CMK (cell line): ENCODE results near the gene NAB2.
"Not testable (repeated sequence)": the region's sequence is repeated elsewhere in the genome, so short reads cannot be mapped to it uniquely, and the experiment has no call there.

Experiments
- DNase-seq: peaks from one replicate; pipeline ENCODE4 v3.0.0-alpha.2; 2010; ENCODE audit warnings: low read depth

NAB2 gene

DNA sequence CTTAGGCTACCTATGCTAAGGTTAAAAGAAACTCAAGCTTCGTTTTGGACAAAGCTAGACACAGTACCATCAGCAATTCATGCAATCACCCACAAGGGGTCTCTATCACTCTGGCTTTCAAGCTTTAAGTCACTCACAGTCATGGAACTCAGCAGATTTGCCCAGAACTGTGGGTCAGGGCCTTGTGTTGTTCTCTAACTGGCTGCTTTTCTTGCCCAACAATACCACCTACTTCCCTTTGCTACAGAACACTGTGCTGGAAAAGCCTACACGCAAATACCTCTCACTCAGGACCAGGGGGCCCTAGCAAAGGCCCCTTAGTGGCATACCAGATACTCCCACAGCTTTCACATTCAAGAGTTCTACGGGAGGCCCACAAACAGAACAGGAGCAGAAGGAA, 19.4 kb upstream of the NAB2 start:
- no peak for DNase-seq

DNA sequence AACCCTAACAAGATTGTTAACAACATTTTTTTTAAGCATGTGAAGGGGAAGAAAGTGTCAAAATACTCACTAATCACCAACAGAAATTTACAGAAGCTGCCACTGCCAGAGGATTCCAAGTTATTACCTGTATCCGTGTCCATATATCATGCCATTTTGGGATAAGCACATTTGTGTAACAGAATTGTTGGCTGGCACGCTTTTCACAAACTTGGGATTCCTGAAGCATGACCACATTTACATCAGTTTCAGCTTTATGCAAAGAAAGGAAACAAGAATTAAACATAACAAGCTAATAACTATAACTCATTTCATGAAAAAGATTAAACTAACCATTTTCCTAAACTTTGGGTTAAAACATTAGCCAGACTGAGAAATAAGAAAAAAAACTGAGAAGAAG, 16.3 kb upstream of the NAB2 start:
- no peak for DNase-seq

DNA sequence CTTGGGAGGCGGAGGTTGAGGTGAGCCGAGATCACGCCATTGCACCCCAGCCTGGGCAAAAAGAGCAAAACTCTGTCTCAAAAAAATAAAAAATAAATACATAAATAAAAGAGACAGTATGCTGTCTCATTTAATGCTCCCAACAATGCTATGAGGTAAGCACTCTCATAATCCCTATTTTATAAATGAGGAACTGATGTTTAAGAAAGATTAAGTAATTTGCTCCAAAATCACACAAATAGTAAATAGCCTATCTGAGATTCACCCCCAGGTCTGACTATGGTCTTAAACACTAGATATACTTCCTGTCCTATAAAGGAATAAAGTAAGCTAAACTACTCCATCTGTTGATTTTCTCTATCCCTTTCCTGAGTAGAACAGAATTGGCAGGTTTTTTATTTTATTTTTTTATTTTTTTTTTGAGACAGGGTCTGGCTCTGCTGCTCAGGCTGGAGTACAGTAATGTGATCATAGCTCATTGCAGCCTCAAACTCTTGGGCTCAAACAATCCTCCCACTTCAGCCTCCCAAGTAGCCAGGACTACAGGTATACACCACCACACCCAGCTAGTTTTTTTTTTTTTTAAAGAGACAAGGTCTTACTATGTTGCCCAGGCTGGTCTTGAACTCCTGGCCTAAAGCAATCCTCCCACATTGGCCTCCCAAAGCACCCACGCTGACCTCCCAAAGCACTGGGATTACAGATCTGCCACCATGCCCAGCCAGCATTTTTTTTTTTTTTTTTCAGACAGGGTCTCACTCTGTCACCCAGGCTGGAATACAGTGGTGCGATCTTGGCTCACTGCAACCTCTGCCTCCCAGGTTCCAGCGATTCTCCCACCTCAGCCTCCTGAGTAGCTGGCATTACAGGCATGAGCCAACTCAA, 15.1 kb upstream of the NAB2 start:
- DNase-seq, result not testable (repeated sequence)

DNA sequence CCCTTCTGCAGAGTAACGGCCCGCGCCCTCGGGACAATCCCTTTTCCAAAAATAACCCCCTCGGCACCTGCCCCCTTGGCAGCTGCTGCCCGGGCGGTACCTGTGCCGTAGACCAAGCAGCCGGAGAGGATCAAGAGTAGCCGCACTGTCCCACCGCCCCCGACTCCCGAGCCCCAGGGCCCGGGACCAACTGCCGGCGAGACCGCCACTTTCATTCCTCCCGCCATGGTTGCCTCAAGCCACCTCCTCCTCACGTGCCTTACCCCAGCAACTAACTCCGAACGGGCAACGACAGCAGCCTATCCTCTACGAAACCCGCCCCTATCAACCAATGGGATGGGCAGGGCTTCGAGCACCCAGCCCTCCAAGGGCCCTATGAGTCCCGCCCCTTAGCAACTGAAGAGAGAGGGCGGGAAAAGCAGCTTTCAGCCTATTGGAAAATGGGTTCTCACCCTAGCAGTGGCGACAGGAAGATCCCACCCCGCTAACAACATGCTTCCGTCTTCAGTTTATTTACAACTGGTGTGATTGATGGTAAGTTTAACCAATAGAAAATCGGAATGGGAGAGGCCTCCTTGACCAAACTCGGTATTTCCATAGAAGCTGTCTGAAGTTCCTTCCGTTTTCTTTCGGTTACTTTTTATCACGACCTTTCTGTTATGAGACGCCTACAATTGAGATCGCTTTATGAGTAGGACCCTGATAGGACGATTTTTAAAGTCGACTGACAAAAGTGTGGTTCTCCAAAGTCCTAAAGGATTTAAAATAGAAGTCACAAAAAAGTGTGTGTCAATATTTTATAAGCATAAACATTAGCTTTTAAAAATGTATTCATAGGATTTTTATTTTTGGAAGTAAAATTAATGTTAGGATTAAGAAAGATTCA, 10.2 kb upstream of the NAB2 start, which contains the start of gene NEMP1:
Gene NEMP1, minus strand, starts transcription at position 273 of the 886 bp plus-strand sequence. Its CDS starts 46 bp downstream, at position 227.
- DNase-seq, result peak; percentile 98

DNA sequence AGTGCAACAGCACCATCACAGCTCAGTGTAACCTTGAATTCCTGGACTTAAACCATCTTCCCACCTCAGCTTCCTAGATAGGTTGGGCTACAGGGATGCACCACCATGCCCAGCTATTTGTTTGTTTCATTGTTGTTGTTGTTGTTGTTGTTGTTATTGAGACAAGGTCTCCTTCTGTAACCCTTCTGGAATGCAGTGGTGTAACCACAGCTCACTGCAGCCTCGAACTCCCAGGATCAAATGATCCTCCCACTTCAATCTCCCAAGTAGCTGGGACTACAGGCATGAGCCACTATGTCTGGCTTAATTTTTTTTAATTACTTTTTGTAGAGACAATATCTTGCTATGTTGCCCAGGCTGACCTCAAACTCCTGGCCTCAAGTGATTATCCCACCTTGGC, 9.1 kb upstream of the NAB2 start:
- DNase-seq, result no peak

DNA sequence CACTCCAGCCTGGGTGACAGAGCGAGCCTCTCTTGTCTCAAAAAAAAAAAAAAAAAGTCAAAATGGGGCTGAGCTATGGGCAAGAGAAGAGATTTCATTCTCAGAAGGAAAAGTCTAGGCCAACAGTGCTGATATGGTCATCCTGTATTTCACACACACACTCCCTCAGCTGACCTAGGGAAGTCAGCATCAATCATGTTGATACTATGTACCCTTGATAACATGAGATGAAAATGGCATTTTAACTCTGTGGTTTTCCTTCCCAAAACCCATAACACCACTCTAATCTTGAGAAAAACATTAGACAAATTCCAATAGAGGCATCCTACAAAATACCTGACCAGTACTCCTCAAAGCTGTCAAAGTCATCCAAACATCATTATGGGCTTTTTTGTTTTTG, 8.1 kb upstream of the NAB2 start:
- DNase-seq, result no peak

DNA sequence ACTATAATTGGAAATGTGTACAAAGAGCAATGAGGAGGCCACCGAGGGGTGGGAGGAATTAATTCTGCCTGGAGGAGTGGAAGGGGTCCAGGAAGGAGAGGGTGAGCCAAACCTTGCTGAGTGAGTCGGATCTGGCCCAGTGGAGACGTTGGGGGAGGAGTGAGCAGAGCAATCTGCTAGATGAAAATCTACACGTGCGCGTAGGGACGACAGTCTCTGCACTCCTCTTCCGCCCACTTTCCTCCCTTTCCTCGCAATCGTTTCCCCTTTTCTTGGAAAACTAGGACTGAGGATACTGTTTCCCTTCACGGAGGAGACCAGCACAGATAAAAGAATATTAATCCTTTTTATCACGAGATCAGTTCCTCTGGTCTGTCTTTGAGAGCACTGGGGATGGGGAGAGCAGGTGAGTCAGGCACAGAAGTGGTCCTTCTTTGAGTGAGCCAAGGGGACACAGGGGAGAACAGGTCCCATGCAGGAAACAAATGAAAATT, 2.9 kb upstream of the NAB2 start:
- DNase-seq, result no peak

DNA sequence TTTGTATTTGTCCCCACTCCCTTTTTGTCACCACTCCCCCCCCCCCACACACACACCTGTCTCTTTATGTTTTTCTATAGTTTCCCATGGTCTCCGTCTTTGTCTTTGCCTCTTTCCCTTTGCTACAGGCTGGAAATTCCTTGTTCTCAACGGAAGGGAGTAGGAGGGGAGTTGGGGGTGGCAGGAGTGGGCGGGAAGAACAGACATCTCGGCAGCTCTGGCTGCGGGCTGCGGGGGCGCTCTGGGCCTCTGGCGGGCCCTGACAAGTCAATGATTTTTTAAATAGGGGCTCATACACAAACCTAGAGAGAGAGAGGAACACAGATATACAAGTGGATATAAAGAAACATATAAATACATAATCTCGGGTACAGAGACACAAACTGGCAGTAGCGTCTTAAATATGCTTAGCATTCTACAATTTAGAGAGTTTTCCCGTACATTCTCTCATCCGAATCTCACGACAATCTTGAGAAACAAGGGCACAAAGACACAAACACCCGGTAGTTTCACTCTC, 2.4 kb upstream of the NAB2 start:
- no peak for DNase-seq

DNA sequence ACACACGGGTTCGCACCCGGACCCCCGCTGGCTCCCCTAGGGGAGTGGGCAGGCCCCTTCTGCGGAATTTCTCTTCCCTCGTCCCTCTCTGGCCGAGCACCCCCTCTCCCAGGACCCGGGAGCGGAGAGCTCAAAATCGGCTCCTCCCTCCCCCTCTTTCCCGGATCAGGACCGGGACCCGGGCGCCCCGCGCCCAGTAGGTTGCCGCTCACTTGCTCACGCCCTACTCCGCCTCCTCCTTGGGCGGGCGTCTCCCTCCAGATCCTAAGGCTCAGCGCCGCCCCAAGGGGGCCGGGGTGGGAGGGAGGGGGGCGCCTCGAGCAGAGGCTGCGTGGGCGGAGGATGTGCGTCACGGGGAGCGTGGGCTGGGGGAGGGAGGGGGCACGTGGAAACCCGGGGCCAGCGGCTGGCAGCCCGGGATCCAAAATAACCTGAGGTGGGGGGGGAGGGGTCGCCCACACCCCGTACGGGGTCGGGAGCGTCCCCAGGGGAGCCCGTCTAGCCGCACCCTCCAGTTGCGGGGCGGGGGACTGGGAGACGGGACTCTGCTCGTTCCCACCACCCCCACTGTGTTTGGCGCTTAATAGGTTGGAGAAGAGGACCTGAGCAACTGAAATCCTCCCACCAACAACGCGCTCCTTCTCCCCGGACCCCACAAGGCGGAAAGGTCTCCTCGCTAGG, 1.8 kb upstream of the NAB2 start:
- DNase-seq, result peak; percentile 80

DNA sequence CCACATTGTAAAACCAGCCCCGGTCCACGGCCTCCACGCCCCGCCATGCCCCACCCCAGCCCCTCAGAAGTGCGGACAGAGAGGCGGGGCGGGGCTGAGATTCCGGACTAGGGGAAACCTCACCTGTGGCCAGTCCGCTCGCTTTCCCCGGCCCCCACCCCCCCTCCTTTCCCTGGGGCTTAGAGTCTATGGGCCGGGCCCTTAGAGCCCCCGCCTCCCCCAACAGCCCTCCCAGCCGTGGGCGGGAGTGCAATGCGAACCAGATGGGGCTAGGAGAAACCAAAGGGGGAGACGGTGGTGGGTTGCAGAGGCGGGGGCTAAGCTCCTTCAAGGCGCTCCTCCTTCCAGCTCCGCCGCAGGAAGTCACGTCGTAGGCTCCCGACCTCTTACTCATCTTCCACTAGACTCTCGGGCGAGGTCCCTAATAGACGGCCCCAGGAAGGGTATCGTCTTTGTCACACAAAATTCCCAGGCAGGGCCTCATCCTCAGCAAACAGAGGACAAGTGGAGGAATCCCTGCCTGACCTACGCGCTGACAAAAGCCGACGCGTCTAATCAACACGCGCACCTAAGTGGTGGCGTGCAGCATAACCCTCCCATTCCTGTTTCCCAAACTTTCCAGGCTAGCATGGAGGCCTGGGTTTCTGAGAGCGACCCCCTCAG, 1.1 kb upstream of the NAB2 start:
- peak; percentile 83 for DNase-seq

DNA sequence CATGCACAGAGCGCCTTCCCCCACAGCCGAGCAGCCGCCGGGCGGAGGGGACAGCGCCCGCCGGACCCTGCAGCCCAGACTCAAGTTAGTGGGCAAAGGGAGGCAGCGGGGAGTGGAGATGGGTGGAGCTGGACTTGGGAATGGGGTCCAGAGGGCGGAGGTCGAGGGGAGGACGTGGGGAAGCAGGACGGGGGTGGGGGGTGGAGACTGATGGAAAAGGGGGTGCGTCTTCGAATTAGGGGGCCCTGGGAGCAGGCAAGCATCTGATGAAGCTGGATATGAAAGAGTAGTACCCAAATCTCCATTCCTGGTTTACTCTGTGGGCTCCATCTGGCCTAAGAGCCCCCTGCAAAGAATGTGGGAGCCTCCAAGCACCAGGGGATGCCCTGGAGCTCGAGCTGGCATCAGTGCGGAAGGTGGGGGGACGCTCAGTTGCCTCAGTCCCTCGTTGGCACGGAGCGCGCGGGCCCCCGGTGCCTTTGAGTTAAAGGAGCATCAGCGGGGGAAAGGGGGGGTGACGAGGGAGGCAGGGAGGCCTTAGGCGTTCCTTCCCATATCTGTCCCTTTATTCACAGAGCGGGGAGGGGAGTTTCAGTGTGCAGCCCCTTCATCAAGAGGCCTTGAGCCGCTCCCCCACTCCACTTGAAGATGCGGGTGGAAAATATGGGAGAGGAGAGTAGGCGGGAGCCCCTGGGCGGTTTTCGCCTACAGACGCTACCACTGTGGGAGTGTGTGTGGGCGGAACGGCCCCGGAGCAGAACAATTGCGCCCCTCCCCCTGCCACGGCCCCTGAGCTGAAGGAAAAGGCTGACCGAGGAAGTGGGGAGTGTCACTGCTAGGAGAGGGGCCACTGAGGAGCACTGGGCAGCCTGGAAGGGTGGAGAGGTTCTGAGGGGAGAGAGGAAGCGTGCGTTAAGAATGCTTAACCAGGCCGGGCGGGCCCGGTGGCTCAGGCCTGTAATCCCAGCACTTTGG, 644 bp downstream of the NAB2 start:
- DNase-seq, result peak; percentile 77

DNA sequence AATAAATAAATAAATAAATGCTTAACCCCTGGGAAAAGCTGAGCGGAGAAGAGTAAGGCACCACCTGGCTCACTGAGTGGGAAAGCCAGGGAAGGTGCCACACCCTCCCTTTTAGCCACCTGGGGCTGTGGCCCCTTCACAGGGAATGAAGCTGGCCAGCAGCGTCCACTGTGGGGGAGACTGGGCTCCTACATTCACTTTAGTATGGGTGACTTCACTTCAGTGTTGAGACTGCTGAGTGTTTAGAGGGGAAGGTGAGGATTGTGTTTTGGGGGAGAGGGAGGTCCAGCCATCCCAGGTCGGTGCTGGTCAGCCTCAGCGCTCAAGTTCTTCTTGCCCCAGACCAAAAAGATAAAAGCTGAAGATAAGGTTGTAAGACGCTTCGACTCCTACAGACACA, 1.6 kb downstream of the NAB2 start:
- no peak for DNase-seq

DNA sequence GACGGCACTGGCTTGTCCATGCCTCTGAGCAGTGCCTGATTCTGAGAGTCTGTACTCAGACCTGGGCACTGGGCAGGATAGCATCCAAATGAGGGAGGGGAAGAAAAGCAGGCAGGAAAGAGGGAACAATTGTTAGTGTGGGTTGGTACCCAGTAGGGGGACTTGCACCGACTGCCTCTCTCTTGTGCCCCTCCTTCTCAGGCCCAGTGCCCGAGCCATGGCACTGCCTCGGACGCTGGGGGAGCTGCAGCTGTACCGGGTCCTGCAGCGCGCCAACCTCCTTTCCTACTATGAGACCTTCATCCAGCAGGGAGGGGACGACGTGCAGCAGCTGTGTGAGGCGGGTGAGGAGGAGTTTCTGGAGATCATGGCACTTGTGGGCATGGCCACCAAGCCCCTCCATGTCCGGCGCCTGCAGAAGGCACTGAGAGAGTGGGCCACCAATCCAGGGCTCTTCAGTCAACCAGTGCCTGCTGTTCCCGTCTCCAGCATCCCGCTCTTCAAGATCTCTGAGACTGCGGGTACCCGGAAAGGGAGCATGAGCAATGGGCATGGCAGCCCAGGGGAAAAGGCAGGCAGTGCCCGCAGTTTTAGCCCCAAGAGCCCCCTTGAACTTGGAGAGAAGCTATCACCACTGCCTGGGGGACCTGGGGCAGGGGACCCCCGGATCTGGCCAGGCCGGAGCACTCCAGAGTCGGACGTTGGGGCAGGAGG, 2.2 kb downstream of the NAB2 start:
- no peak for DNase-seq

DNA sequence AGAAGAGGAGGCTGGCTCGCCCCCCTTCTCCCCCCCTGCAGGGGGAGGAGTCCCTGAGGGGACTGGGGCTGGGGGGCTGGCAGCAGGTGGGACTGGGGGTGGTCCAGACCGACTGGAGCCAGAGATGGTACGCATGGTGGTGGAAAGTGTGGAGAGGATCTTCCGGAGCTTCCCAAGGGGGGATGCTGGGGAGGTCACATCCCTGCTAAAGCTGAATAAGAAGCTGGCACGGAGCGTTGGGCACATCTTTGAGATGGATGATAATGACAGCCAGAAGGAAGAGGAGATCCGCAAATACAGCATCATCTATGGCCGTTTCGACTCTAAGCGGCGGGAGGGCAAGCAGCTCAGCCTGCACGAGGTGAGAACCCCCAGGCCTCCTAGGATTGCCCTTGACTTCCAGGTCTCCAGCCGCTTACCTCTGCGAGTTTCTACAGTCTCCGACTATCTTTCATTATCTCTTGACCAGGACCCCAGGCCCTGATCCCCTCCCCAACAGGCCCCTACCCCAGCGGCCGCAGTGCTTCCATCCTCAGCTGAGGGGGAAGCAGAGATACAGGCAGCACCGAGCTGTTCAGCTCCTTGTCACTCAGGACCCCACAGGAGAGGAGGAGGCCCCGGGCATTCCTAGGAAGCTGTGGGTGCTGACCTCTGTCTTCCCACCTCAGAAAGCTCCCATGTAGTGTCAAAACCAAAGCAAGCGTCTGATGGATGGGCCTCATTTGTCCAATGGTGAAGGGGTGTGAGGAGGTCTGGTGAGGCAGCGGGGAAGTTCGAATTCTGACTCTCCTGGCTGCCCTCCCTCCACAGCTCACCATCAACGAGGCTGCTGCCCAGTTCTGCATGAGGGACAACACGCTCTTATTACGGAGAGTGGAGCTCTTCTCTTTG, 3.0 kb downstream of the NAB2 start:
- DNase-seq, result no peak

DNA sequence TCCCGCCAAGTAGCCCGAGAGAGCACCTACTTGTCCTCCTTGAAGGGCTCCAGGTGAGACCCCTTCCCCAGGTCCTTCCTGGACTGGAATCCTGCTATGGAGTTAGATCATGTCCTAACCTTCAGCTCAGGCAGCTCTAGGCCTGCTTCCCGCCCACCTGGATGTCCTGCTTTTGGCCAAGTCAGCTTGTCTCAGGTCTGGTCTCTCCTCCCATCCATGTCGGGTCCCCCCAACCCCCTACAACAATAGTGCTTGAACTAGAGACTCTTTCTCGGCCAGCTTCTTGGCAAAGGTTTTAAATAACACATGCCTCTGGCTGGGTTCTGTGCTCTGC, 3.6 kb downstream of the NAB2 start:
- no peak for DNase-seq

DNA sequence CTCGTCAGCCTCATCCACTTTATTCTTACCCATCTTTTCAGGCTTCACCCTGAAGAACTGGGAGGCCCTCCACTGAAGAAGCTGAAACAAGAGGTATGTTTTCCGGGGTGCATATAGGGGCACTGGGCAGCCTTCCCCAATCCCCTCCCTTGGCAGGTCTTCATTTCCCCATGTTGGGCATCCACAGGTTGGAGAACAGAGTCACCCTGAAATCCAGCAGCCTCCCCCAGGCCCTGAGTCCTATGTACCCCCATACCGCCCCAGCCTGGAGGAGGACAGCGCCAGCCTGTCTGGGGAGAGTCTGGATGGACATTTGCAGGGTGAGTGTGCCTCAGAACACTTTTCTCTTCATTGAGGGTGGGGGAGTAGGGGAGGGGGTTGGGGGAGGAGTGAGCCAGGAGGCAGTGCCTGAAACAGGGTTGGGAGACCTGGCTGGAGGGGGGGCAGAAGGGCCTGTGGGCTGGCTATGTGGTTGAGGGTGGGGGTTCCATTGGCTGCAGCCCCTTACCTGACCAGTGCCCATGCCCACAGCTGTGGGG, 4.0 kb downstream of the NAB2 start:
- no peak for DNase-seq

DNA sequence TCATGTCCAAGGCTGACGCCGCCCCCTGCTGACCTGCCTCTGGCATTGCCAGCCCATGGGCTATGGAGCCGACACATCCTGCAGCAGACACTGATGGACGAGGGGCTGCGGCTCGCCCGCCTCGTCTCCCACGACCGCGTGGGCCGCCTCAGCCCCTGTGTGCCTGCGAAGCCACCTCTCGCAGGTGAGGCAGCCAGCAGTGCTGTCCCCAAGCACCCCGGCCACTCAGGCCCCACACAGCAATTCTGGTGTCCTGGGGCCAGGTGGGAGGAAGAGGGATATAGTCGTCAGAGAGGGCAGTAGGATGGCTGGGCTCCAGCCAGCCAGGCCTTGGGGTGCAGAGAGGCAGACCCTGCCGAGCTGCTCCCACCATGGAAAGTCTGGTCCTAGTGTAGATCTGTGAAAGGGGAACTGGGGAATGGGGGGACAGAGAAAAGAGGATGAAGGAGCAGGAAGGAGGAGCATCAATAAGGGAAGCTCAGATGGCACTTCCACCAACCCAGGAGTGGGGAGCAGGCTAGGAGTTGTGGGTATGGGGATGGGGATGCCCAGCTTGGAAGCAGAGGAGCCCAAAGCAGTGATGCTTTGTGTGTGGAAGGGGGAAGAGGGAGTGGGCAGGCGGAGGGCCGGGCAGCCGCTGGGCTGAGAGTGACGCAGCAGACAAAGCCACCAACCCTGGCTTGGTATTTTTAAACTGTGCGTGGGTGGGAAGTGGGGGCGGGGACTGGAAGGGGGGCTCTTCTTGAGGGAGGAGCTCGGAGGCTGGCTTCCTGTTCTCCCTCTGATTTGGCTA, 4.7 kb downstream of the NAB2 start:
- no peak for DNase-seq
